Left ventricle myocardium inferior (tissue), 1 donor: Measurements from ENCODE around the gene ALDH1B1. TPM values are rescaled to one million over a fixed set of nuclear protein-coding genes. Genes with fewer than 3 reads are reported as not detected.

Source experiments
- DNase-seq: peaks from one replicate; pipeline ENCODE4 v3.0.0-alpha.2; 2020
- H3K27ac ChIP-seq: fragments of 200-600 bp; replicated peaks from 2 replicates; pipeline ENCODE4 v1.8.0; 2021
- H3K27me3 ChIP-seq: fragments of 200-600 bp; 2 replicates; pipeline ENCODE4 v1.8.0; 2021; ENCODE audit warnings: low read depth
- H3K36me3 ChIP-seq: fragments of 200-600 bp; 2 replicates; pipeline ENCODE4 v1.8.0; 2021
- H3K4me1 ChIP-seq: fragments of 200-600 bp; 2 replicates; pipeline ENCODE4 v1.8.0; 2021
- H3K4me3 ChIP-seq: fragments of 200-600 bp; 2 replicates; pipeline ENCODE4 v1.8.0; 2021; ENCODE audit warnings: mild to moderate bottlenecking, moderate library complexity
- H3K9me3 ChIP-seq: fragments of 200-600 bp; replicated peaks from 2 replicates; pipeline ENCODE4 v1.8.0; 2021
- CTCF ChIP-seq: fragments of 200-600 bp; IDR thresholded peaks from 2 replicates; pipeline ENCODE4 v1.8.0; 2021; ENCODE audit warnings: antibody characterized with exemption, mild to moderate bottlenecking, borderline replicate concordance
- intact Hi-C: fragments of 100-400 bp; cut with micrococcal nuclease; formaldehyde crosslinking; loops from one replicate; pipeline ENCODE4 v1.11.0; 2022
- total RNA-seq: library from RNA; stranded (reverse); fragmentation: NEBNext Ultra II Directional; extraction: Animal tissue kit (Norgen Biotek cat#: 25700); gene quantifications from one replicate; pipeline ENCODE4 v1.2.1, GENCODE V29; 2021
- donor health status: DM: no; HTN: yes; CAD: no; lungs with severe emphysema.

ALDH1B1 gene
- total RNA-seq, 1 donor from 2014 or later = 21.6 TPM

GRCh38 chr9:38380230-38380871, 12.2 kb upstream of the ALDH1B1 start:
- no peak overlapping the region for H3K4me3 ChIP-seq
- no peak for DNase-seq
- H3K36me3 ChIP-seq = no peaks in the 10 kb centered on the region
- H3K27ac ChIP-seq = no peak overlapping the region
- intact Hi-C loops = no loop called here
- TF ChIP-seq CTCF = no peak
- H3K27me3 ChIP-seq = peaks cover 3% of the 10 kb centered on the region
- peaks cover 11% of the 10 kb centered on the region for H3K4me1 ChIP-seq
- H3K9me3 ChIP-seq = peaks cover 12% of the 10 kb centered on the region

GRCh38 chr9:38380872-38381534, 11.5 kb upstream of the ALDH1B1 start:
- Histone ChIP-seq H3K36me3 (no peaks in the 10 kb centered on the region), H3K9me3 (peaks cover 17% of the 10 kb centered on the region), H3K4me3 (no peak overlapping the region), H3K4me1 (peaks cover 11% of the 10 kb centered on the region), H3K27ac (no peak overlapping the region), H3K27me3 (peaks cover 3% of the 10 kb centered on the region)
- intact Hi-C loops = no loop called here
- no peak for DNase-seq
- TF ChIP-seq CTCF = no peak

GRCh38 chr9:38382141-38382540, 10.4 kb upstream of the ALDH1B1 start:
- no peak overlapping the region for H3K4me3 ChIP-seq
- H3K4me1 ChIP-seq = peaks cover 11% of the 10 kb centered on the region
- H3K27me3 ChIP-seq = peaks cover 3% of the 10 kb centered on the region
- no peak overlapping the region for H3K27ac ChIP-seq
- intact Hi-C loops = no loop called here
- H3K9me3 ChIP-seq = peaks cover 17% of the 10 kb centered on the region
- no peak for TF ChIP-seq CTCF
- no peaks in the 10 kb centered on the region for H3K36me3 ChIP-seq
- no peak for DNase-seq

- no peaks in the 10 kb centered on the region for H3K27me3 ChIP-seq
- no peaks in the 10 kb centered on the region for H3K36me3 ChIP-seq
- peaks cover 17% of the 10 kb centered on the region for H3K9me3 ChIP-seq
- no peak for TF ChIP-seq CTCF
- peaks cover 15% of the 10 kb centered on the region for H3K4me1 ChIP-seq
- no peak for DNase-seq
- no peak overlapping the region for H3K4me3 ChIP-seq
- intact Hi-C loops = no loop called here
- H3K27ac ChIP-seq = no peak overlapping the region
Measured at GRCh38 chr9:38384990-38385848, 7.3 kb upstream of the ALDH1B1 start.

- intact Hi-C loops = no loop called here
- Histone ChIP-seq H3K9me3 (peaks cover 17% of the 10 kb centered on the region), H3K36me3 (no peaks in the 10 kb centered on the region), H3K4me3 (no peak overlapping the region), H3K4me1 (peaks cover 10% of the 10 kb centered on the region), H3K27ac (no peak overlapping the region), H3K27me3 (no peaks in the 10 kb centered on the region)
- DNase-seq = no peak
- no peak for TF ChIP-seq CTCF
Measured at GRCh38 chr9:38385896-38386295, 6.6 kb upstream of the ALDH1B1 start.
